NOMO-1 treated with DMSO at 0.1 percent for 48 hours (cell line): ENCODE data around the gene CLIC5.

Source experiments
- DNase-seq: peaks from one replicate; lab custom pipeline; 2025; ENCODE audit not compliant: unreplicated experiment; lab: John Stamatoyannopoulos, UW

CLIC5 gene

GRCh38 chr6:46036911-46037310, 21.3 kb upstream of the CLIC5 start:
- DNase-seq, result no peak

- DNase-seq, result no peak
These were observed 19.6 kb upstream of the CLIC5 start for GRCh38 chr6:46035242-46035641.

GRCh38 chr6:46032110-46032998, 16.7 kb upstream of the CLIC5 start:
- DNase-seq, result no peak

- DNase-seq, result no peak
These were observed 13.9 kb upstream of the CLIC5 start for GRCh38 chr6:46029602-46030001.

- no peak for DNase-seq
These were observed 10.6 kb upstream of the CLIC5 start for GRCh38 chr6:46026307-46026706.

GRCh38 chr6:46025573-46025972, 9.9 kb upstream of the CLIC5 start:
- DNase-seq, result no peak

- DNase-seq, result no peak
These were observed 8.6 kb upstream of the CLIC5 start for GRCh38 chr6:46024124-46024769.

- no peak for DNase-seq
These were observed 7.7 kb upstream of the CLIC5 start for GRCh38 chr6:46023216-46023915.

- no peak for DNase-seq
These were observed 6.7 kb upstream of the CLIC5 start for GRCh38 chr6:46022106-46022948.

- no peak for DNase-seq
These were observed 2.1 kb upstream of the CLIC5 start for GRCh38 chr6:46017726-46018125.

GRCh38 chr6:46016063-46016608, 476 bp upstream of the CLIC5 start:
- no peak for DNase-seq

- DNase-seq, result no peak
These were observed 1.0 kb downstream of the CLIC5 start for GRCh38 chr6:46014511-46015118.

- DNase-seq, result no peak
These were observed 1.6 kb downstream of the CLIC5 start for GRCh38 chr6:46014046-46014445.

- DNase-seq, result no peak
These were observed 2.0 kb downstream of the CLIC5 start for GRCh38 chr6:46013639-46014038.

- DNase-seq, result no peak
These were observed 2.8 kb downstream of the CLIC5 start for GRCh38 chr6:46012834-46013233.

GRCh38 chr6:46011188-46012085, 4.2 kb downstream of the CLIC5 start:
- DNase-seq, result peak; percentile 35

GRCh38 chr6:46010771-46011170, 4.9 kb downstream of the CLIC5 start:
- no peak for DNase-seq

GRCh38 chr6:46010270-46010669, 5.4 kb downstream of the CLIC5 start:
- no peak for DNase-seq

- DNase-seq, result no peak
These were observed 13.4 kb downstream of the CLIC5 start for GRCh38 chr6:46002264-46002663.
